Sigmoid colon (tissue), 3 donors: Measurements from ENCODE around the gene TMTC1.

ENCODE experiments used
- CTCF ChIP-seq, 4 experiments: fragments of 450-650 bp in 3 of 4; fragments of 200-600 bp in 1 of 4; IDR thresholded peaks; one replicate each; pipeline ENCODE4 v1.5.1; 2016 to 2019; ENCODE audit warnings: antibody characterized with exemption in 4 of 4, mild to moderate bottlenecking in 3 of 4, moderate library complexity in 2 of 4
- POLR2A ChIP-seq, 2 donors: fragments of 450-650 bp; IDR thresholded peaks; one replicate each; pipeline ENCODE4 v1.6.1; 2016; ENCODE audit warnings: antibody characterized with exemption in 2 of 2, mild to moderate bottlenecking in 2 of 2, moderate library complexity in 2 of 2

- TF ChIP-seq CTCF (IDR thresholded peaks at IDR 0.05): no peak
- TF ChIP-seq POLR2A (IDR thresholded peaks at IDR 0.05): no peak
Measured at GRCh38 chr12:29638528-29638927, 145.2 kb downstream of the TMTC1 start.
